HL-60 (cell line): ENCODE measurements around the gene HTR7.

Source experiments
- DNase-seq, 2 experiments: peaks; one replicate each; pipeline ENCODE4 v3.0.0-alpha.2; 2010 to 2020; ENCODE audit warnings: low read depth in 1 of 2, low spot score in 1 of 2
- H3K27ac ChIP-seq: fragments of 250-450 bp; sonication (Bioruptor Pico); replicated peaks from 2 replicates; pipeline ENCODE4 v1.5.1; 2020; ENCODE audit warnings: mild to moderate bottlenecking, moderate library complexity
- H3K27me3 ChIP-seq: fragments of 250-450 bp; sonication (Bioruptor Pico); 2 replicates; pipeline ENCODE4 v1.5.1; 2021; ENCODE audit warnings: mild to moderate bottlenecking, moderate library complexity; ENCODE audit not compliant: insufficient read depth, poor library complexity, severe bottlenecking
- H3K4me3 ChIP-seq: replicated peaks from 2 replicates; pipeline ENCODE4 v1.5.1; 2011; ENCODE audit warnings: mild to moderate bottlenecking, control low read depth, low read length; ENCODE audit not compliant: insufficient read depth
- GABPA ChIP-seq: IDR thresholded peaks from 2 replicates; pipeline ENCODE4 v1.6.1; 2012; ENCODE audit warnings: low read depth
- POLR2AphosphoS5 ChIP-seq: IDR thresholded peaks from 2 replicates; pipeline ENCODE4 v1.6.1; 2012; ENCODE audit warnings: low read depth
- SPI1 ChIP-seq: IDR thresholded peaks from 2 replicates; pipeline ENCODE4 v1.6.1; 2012; ENCODE audit warnings: low read depth, mild to moderate bottlenecking, borderline replicate concordance
- TF ChIP-seq, protein P1 (sequence below): IDR thresholded peaks from 2 replicates; pipeline ENCODE4 v1.6.1; 2012; ENCODE audit warnings: low read depth; ENCODE audit not compliant: insufficient replicate concordance
- TF ChIP-seq, protein P2 (sequence below): IDR thresholded peaks from one replicate; pipeline ENCODE4 v1.5.1; 2011; ENCODE audit warnings: low read length, control low read depth, inconsistent platforms; ENCODE audit not compliant: insufficient read depth

The HTR7 gene

GRCh38 chr10:90741926-90742565, 115.8 kb downstream of the HTR7 start:
- no peak for DNase-seq
- Histone ChIP-seq H3K27ac (no peak overlapping the region), H3K4me3 (no peak overlapping the region), H3K27me3 (peaks cover 3% of the 10 kb centered on the region)
- no peak for TF ChIP-seq POLR2AphosphoS5
- TF ChIP-seq, protein P1, sequence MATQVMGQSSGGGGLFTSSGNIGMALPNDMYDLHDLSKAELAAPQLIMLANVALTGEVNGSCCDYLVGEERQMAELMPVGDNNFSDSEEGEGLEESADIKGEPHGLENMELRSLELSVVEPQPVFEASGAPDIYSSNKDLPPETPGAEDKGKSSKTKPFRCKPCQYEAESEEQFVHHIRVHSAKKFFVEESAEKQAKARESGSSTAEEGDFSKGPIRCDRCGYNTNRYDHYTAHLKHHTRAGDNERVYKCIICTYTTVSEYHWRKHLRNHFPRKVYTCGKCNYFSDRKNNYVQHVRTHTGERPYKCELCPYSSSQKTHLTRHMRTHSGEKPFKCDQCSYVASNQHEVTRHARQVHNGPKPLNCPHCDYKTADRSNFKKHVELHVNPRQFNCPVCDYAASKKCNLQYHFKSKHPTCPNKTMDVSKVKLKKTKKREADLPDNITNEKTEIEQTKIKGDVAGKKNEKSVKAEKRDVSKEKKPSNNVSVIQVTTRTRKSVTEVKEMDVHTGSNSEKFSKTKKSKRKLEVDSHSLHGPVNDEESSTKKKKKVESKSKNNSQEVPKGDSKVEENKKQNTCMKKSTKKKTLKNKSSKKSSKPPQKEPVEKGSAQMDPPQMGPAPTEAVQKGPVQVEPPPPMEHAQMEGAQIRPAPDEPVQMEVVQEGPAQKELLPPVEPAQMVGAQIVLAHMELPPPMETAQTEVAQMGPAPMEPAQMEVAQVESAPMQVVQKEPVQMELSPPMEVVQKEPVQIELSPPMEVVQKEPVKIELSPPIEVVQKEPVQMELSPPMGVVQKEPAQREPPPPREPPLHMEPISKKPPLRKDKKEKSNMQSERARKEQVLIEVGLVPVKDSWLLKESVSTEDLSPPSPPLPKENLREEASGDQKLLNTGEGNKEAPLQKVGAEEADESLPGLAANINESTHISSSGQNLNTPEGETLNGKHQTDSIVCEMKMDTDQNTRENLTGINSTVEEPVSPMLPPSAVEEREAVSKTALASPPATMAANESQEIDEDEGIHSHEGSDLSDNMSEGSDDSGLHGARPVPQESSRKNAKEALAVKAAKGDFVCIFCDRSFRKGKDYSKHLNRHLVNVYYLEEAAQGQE, result no peak
- TF ChIP-seq, protein P2, sequence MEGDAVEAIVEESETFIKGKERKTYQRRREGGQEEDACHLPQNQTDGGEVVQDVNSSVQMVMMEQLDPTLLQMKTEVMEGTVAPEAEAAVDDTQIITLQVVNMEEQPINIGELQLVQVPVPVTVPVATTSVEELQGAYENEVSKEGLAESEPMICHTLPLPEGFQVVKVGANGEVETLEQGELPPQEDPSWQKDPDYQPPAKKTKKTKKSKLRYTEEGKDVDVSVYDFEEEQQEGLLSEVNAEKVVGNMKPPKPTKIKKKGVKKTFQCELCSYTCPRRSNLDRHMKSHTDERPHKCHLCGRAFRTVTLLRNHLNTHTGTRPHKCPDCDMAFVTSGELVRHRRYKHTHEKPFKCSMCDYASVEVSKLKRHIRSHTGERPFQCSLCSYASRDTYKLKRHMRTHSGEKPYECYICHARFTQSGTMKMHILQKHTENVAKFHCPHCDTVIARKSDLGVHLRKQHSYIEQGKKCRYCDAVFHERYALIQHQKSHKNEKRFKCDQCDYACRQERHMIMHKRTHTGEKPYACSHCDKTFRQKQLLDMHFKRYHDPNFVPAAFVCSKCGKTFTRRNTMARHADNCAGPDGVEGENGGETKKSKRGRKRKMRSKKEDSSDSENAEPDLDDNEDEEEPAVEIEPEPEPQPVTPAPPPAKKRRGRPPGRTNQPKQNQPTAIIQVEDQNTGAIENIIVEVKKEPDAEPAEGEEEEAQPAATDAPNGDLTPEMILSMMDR, result no peak
- no peak for TF ChIP-seq GABPA
- TF ChIP-seq SPI1, result no peak

DNA sequence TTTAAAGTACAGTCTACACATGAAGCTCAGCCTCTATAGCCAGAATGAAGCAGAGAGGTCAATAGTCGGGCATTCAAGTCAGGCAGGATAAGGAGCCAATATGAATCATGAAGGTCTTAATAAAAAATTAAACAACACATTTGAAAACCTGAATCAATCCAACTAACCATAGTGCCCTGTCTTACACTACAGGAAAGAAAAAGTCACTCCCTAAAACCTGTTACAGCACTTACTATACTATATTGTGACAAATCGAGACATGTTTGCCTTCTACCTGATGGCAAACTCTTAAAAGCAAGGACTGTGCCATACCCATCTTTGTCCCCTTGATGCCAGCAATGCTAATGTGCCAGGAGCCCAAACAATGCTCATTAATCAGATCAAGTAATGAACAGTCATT, 117.6 kb downstream of the HTR7 start:
- no peak for DNase-seq
- TF ChIP-seq, protein P1, result no peak
- no peak for TF ChIP-seq POLR2AphosphoS5
- TF ChIP-seq, protein P2, result no peak
- TF ChIP-seq GABPA, result no peak
- no peak for TF ChIP-seq SPI1
- Histone ChIP-seq H3K4me3 (no peak overlapping the region), H3K27ac (no peak overlapping the region), H3K27me3 (peaks cover 3% of the 10 kb centered on the region)

DNA sequence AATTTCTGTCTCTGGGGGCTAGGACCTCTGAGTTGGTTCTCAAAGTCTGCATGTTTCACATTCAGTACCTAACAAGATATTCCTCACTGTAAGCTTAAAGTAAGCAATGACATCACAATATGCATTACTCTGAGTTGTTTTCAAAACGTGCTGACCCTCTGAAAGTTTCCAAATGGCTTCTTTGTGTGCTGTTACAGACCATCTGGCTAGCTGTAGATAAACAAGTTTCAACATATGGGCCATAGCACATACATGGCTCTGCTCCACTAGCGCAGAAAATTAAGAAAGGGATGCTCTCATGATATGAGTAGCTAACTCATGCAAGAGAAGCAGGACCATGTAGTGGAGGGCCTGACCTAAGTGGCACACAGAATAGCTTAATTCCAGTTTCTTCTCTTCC, 119.0 kb downstream of the HTR7 start:
- Histone ChIP-seq H3K27ac (no peak overlapping the region), H3K27me3 (peaks cover 3% of the 10 kb centered on the region), H3K4me3 (no peak overlapping the region)
- no peak for DNase-seq
- no peak for TF ChIP-seq SPI1
- TF ChIP-seq GABPA, result no peak
- TF ChIP-seq, protein P1, result no peak
- TF ChIP-seq POLR2AphosphoS5, result no peak
- TF ChIP-seq, protein P2, result no peak
